ENCODE measurements around the gene TSSK6.
"Not testable (repeated sequence)": the region's sequence is repeated elsewhere in the genome, so short reads cannot be mapped to it uniquely, and the experiment has no call there.

Gene TSSK6

DNA sequence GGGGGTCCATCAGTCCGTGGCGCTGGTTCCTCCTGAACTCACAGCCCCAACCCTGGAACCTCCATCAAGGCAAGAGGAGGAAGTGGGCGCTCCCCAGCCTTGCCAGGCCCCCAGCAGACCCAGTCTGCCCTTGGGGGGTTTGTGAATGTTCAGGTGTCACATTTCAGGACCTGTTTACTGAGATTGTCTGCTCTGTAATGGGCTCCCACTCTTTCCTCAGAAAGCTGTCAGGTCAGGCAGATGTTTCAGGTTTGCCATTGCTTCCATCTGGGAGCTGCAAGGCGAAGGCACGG, 29.4 kb downstream of the TSSK6 start:
- DNase-seq: no peak

DNA sequence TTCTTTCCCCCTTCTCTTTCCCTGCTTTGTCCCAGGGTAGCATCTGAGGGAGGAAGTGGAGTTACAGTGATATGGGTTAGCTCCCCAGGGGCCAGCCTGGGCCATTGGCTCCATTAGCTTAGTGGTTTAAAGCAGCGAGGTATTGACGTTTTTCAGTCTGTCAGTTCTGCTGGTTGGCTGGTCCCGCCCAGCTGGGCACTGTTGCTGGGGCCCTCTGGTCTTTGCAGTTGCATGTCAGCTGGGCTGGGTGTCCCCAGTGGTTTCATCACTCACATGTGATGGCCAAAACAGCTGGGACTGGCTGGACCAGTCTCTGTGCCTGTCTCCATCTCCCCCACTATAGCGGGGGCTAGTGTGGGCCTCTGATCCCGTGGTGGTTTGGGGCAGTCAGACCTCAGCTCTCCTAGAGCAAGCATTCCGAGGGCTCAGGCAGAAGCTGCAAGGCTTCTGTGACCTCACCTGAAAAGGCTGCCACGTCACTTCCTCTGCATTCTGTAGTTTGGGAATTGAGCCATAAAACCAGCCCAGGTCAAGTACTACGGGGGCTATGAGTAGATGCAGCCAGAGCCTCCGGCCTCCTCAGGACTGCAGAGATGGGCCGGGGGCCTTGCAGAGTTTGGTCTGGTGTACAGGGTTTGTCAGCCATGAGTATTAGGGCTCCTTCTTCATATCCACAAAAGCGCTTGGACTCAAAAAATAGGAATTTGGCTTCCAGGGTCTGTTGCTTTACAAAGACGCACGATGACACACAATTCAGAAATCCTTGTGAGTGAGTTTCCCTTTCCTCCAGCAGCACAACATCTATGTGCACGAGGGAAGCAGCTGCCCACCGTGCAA, 30.0 kb downstream of the TSSK6 start:
- peak; percentile 55 for DNase-seq

DNA sequence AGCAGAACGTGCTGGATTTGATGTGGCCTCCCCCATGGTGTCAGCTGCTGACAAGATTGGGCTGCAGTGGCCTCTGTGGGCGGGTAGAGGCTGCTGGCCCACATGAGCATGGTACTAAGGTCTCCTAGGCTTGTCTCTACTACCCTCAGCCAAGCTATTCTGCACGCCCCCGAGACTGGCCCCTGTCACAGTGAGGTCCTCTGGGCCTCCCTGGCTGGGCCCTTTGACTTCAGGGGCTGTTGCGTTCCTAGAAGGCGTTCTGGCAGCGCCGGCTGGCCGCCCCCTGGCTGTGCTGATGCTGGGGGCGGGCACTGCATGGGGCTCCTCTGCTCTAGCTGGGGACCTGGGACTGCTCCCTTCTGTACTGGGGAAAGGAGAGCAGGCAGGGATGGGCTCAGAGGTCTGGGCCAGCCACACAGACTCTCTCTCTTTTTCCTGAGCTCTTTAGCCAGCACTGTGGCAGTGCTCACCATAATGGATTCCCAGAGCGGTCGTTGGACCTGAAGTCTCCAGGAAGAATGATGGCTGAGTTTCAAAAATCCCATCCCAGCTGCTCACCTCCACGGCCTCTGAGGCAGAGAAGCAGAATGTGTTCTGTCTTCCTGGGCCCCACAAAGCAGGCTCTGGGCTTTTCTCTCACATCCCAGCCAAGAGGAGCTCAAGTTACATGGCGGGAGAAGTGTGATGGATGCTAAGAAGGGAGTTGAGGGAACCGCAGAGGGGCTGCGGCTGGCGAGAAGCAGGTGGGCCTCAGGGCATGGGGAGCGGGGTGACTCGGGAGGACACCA, 32.3 kb downstream of the TSSK6 start:
- DNase-seq: no peak

DNA sequence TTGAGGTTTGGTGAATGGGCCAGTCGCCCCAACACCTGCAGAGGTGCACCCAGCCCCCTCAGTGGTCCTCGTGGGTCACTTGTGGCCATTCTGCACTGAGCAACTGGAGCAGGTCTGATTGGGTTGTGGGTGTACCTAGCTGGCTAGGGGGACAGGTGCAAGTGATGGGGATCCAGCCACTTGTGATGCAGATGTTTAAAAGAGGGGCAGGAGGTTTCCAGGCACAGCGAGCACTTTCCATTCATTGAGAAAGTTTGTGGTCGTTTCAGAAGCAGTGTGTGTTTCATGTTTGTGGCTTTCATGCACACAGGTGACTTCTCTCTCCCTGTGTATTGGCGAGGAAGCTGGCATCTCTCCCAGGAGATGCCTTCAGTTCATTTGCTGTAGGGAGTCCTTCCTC, 34.7 kb downstream of the TSSK6 start:
- no peak for DNase-seq

DNA sequence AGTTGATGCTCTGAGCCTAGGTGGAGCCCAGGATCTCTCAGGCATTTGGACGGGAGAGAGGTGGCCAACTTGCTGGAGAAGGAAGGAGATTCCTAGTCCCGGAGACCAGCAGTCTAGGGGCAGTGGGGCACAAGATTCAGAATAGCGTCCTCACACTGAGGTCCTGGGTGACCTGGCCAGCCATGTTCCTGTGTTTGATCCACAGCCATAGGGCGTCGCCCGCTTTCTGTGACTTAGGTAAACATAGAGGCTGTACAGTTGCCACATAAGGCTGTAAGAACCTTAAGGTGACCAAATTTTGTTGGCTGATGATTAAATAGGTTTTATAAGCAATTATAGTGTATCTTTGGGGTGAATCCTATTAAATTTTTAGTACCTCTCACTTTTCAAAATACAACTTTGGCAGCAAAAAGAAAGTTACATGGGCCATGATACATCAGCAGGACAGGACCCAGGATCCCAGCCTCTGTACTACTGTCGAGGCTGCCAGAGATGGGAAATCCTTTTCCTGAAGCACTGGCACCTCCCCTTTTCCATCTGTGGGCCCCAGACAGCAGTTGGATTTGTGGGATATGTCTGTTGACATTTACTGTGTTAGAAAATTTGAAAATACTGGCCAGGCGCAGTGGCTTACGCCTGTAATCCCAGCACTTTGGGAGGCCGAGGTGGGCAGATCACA, 37.5 kb downstream of the TSSK6 start:
- no peak for DNase-seq

DNA sequence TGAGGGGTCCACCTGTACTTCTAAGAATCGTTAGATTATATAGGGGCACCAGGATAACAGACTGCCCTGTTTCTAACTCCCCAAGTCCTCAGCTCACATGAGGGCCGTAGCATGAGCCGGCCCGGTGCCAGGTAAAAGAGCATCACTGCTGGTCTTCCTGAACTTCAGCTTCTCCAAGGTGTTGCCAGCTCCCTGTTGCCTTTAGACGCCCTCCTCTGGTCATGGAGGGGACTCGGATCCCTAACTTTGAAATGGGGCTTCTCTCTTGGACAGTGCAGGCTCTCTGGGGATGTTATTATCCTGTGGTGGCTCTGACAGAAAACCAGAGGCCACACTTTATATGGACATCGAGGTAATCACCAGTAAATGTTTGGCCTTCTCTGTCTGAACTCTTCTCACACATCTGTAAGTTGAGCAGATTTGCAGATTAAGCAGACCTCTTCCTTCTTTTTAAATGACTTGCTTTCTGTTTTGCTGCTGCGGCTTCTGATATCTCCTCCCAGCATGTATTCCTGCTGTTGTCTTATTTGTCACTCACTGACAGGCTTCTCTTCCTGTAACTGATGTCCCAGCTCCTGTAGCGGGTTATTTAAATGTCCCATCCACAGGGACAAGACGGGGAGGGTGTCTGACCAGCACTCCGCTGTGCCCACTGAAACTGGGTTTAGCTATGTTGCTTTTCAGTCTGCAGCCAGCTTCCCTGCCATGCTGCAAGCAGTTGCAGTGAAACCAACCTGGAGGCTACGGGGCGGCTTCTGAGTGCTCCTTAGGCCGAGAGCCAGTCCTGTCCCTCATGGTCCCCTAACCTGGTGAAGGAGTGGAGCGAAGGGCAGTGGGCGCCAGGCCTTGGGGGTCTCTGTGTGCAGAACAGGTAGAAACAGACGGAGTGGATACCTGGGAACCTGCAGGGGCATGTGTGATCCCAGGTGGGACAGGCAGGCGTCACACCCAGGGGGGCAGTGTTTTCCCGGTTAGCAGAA, 39.2 kb downstream of the TSSK6 start:
- peak; percentile 11 for DNase-seq

DNA sequence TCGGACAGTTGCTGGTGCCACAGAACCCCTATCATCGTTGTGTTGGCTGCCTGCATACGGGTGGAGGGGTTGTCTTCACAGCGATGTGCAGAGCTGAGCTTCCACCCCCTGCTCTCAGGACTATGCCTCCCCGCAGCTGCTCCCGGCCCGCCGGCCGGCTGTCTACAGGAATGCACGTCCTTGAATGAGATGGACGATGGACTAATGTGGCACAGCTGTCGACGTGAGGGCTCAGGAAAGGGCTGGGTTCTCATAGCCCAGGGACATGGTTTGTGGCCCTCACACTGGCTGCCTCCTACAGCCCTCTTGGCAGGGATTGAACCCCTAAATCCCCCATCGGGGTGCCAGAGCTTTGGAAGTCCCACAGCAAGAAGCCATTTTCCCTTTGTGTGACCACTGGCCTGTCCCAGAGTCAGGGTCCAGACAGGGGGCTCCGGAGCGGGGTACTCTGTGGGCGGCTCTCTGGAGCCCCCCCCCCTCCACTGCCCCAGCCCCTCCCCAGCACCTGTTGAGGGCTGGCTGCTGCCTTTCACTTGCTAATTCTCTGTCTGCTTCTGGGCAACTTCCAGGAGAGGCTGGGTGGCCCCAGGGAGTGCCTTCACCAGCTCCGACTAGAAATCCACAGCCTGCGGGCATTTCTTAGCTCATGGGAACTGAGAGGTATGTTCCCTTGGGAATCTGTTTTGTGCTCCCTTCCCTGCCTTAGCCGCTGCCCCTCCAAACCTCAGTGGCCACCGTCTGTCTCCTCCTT, 40.2 kb downstream of the TSSK6 start:
- DNase-seq: no peak

DNA sequence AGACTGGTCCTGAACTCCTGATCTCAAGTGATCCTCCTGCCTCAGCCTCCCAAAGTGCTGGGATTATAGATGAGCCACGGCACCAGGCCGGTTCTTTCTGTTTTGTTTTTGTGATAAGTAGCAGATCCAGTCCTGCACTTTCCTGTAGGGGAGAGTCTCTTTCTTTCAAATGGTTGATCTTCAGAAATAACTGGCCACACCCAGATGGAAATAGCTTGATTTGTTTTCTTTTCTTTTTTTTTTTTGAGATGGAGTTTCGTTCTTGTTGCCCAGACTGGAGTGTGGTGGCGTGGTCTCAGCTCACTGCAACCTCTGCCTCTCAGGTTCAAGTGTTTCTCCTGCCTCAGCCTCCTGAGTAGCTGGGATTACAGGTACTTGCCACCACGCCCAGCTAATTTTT, 43.2 kb downstream of the TSSK6 start:
- not testable (repeated sequence) for DNase-seq

DNA sequence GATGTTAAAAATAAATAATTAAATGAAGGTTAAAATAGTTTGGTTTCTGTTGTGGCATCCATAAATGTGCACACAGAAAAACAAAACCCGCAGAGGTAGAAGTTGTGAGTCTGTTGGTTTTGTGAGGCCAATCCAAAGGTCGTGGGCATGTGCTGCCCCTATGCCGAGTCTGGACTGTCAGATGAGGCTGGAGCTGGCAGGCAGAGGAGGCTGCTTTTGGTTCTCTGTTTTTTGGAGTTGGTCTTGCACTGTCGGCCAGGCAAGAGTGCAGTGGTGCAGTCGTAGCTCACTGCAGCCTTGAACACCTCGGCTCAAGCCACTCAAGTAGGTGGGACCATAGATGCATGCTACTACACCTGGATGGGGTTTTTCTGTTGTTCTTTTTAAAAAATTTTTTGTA, 43.7 kb downstream of the TSSK6 start:
- DNase-seq: no peak

DNA sequence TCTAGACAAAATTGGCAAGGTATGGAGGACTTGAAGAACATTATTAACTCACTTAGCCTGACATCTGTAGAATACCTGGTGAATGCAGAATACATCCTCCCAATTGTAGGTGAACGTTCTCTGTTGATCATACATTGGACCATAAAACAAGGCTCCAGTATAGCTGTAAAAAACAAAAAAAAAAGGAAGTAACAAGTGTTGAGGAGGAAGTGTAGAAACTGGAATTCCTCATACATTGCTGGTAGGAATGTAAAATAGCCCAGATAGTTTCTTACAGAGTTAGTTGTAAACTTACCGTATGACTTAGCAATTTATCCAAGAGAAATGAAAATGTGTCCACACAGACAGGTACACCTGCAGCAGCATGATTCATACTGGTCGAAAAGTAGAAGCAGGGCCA, 44.8 kb downstream of the TSSK6 start:
- peak; percentile 67 for DNase-seq

DNA sequence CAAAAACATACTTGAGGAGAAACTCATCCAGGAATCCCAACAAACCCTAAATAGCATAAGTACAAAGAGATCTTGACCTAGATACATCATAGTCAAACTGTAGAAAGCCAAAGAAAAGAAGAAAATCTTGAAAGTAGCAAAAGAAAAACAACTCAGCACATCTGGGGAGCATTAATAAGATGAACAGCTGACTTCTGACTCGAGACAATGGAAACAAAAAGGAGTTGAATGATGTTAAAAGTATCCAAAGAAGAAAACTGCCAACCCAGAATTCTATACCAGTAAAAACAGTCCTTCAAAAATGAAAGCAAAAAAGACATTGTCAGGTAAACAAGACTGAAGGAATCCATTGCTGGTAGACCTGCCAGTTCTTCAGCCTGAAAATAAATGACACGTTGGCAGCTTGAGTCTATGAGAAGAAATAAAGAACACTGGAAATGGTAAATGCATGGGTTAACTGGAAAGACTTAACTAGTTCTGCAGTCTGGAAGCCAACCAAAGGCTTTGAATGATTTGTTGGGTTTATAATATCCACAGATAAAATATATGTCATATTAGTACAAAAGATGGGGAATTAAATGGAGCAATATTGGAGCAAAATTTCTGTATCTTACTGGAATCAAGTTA, 46.8 kb downstream of the TSSK6 start:
- peak; percentile 29 for DNase-seq

DNA sequence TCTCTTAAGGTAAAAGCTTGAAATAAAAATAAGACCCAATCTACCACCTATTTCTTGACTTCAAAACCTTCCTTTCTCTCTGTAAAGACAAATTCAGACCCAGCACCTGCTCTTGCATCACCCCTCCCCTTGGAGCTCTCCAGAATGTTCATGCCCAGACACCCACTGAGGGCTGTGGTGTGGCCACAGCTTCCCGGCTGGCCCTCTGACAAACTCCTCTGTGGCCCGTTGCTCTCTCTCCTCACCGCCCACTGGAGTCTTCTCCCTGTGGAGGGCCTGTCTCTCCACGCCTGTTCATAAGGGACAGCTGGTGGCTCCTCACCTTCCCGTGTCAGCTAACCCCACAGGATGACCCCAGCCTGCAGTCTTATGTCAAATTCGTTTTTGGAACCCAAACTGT, 49.1 kb downstream of the TSSK6 start:
- DNase-seq: no peak

DNA sequence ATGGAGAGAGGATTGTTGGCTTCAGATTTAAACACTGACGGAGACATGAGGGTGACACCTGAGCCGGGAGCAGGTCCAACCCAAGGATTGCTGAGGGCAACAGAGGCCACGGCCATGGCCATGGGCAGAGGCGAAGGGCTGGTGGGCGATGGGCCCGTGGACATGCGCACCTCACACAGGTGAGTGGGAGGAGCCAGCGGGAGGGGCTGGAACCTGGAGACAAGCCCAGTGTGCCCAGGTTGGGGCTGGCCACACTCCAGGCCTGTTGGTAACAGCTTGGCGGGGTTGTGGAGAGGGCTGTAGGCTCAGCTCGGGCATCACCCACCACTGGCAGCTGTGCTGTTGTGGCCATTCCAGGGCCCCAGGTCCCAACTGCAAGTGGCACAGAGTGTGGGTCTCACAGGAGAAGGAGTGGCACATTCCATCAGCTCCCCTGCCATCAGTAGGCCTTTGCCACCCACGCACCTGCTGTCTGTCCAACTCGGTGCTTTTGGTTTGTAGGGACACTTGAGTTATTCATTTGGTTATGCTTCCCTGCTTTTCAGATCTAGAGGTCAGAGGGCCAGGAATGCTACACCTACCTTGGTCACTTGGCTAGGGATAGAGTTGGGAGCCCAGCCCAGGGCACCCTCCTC, 49.8 kb downstream of the TSSK6 start:
- DNase-seq: no peak

DNA sequence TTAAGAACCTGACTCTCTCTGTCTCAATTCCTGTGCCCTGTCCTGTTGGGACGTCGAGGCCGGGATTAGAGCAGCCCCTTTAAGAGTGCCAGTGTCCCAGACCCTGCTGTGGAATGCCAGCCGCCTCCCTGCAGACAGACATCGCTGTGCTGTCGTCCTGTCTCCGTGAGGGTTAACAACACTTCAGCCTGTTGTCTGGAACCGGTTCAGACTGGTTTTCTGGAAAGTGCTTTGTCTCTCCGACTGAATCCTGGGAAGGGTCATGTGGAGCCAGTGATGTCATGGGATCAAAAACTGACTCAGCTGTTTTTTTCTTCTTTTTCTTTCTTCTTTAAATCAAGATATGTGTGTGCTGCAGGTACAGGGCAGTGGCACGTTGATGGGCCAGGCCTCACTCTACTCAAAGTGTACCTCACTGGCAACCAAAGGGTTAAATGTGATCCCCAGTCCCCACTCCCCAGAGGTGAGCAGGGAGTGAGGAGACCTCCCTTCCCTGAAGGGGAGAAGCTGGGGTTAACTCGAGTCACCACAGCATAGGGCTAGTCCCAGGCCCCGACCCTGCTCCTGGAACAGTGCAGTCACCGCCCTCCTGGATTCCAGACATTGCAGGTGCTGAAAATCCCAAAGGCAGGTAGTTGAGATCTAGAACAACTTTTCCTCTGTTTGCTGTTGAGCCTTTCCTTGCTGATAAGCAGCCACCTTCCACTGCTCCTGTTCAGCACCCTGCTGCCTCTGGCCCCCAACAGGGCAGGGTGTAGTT, 50.8 kb downstream of the TSSK6 start:
- DNase-seq: no peak

Measured in MV-4-11 (cell line).